Activated T-helper 2 cell treated with anti-CD3 and anti-CD28 coated beads, Interferon-gamma antibody, Interleukin-2, Interleukin-4, amounts not matched to agents 10 μg/mL and 5 μg/mL and 100 μg/mL, durations not matched to agents 14 hours and 24 hours and 36 hours (primary cell): ENCODE data around the gene STAG2. TPM values are rescaled to one million over a fixed set of nuclear protein-coding genes. Genes with fewer than 3 reads are reported as not detected.

Experiments used
- DNase-seq: peaks from one replicate; pipeline ENCODE4 v3.0.0; 2021; ENCODE audit warnings: low spot score
- H3K27ac Mint-ChIP-seq: one replicate; pipeline ENCODE4 v1.8.0; 2021; ENCODE audit warnings: mixed read lengths
- H3K27me3 Mint-ChIP-seq: one replicate; pipeline ENCODE4 v1.8.0; 2021; ENCODE audit warnings: low read depth, mixed read lengths
- H3K36me3 Mint-ChIP-seq: one replicate; pipeline ENCODE4 v1.8.0; 2021; ENCODE audit warnings: low read depth, mixed read lengths
- H3K4me1 Mint-ChIP-seq: one replicate; pipeline ENCODE4 v1.8.0; 2021; ENCODE audit warnings: low read depth, mixed read lengths
- H3K4me3 Mint-ChIP-seq: one replicate; pipeline ENCODE4 v1.8.0; 2021; ENCODE audit warnings: low read depth, mild to moderate bottlenecking, moderate library complexity, mixed read lengths
- H3K9me3 Mint-ChIP-seq: one replicate; pipeline ENCODE4 v1.8.0; 2021; ENCODE audit warnings: mixed read lengths
- intact Hi-C: fragments of 100-400 bp; cut with micrococcal nuclease; formaldehyde crosslinking; loops from one replicate; pipeline ENCODE4 v1.15.1; 2023
- total RNA-seq: library from RNA; stranded (reverse); gene quantifications from 2 replicates; pipeline ENCODE4 v1.2.3, GENCODE V29; 2022

STAG2 gene
- total RNA-seq, 1 donor from 2014 or later: 105 TPM

DNA sequence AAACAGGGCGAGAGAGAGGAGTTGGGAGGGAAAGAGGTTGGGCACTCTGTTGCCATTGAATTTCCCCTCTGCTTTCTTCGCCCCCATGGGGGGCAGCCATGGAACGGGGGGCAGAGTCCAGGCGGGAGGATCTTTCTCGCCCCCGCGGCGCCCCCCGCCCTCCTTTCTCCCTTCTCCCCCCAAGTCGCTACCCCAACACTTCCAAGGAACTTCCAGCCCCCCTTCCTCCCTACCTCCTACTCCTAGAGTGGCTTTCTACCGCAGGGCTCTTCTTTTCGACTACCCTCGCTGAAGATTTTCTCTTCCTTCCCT, 594 bp upstream of the STAG2 start:
- Mint-ChIP-seq H3K4me1 (peaks cover 18% of the 10 kb centered on the region), H3K36me3 (peaks cover 15% of the 10 kb centered on the region), H3K4me3 (peak overlapping the region; percentile 99), H3K27ac (peak overlapping the region; percentile 100), H3K27me3 (no peaks in the 10 kb centered on the region), H3K9me3 (no peaks in the 10 kb centered on the region)
- DNase-seq: no peak
- intact Hi-C loops: loop anchor here (1.0 to 10.0 kb wide), 8 partner anchors 46 to 424 kb away; partner anchors contain the start of gene SH2D1A

DNA sequence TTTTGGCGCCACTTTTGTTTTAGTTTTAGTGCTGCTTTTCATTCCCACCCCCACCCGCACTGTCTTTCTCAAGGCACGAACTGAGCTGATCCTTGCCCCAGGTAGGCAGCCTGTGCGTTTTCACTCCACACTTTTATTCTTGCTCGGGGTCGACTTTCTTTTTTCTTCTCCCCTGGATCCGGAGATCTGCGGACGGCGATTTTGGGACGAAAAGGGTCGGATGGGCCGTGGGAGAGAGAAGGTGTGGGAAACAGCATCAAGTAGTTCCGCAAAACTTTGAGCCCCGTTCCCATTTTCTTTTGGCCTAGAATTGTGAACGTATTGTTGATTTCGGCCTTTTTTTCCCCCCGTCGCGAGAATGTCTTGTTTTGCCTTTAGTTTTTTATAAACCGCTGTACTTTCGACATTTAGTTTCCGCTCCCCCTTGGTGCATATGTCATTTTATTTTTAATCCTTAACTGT, 531 bp downstream of the STAG2 start:
- Mint-ChIP-seq H3K4me1 (peaks cover 22% of the 10 kb centered on the region), H3K27me3 (no peaks in the 10 kb centered on the region), H3K27ac (peak overlapping the region; percentile 100), H3K36me3 (peaks cover 15% of the 10 kb centered on the region), H3K4me3 (peak overlapping the region; percentile 99), H3K9me3 (no peaks in the 10 kb centered on the region)
- intact Hi-C loops: loop anchor here (2.0 to 10.0 kb wide), 8 partner anchors 15 to 423 kb away; no protein-coding TSS in a partner anchor
- no peak for DNase-seq

DNA sequence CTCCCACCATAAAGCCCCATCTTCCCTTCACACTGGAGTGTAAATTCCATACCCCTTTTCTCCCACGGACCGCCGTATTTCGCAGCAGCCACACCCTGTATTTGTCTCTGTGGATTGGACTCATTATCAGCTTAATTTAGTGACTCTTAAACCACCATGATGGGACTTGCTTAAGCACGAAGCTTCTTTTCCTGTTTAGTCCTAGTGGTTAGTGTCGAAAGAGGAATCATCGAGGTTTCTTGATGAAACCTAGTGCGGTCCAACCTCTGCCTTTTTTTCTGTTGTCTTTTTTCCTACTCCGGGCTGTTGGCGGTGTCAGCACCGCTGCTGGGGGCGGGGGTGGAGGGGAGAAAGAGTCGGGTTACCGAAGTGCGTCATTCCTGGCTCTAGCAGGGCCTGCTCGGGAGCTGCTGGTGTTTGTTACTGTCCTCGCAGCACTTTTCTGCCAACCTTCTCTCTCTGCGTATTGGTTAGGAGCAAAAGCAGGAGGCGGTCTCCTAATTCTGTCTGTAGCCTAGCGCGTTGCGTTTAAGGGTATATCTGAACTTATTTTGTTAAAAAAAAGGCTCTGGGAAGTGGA, 1.4 kb downstream of the STAG2 start:
- no peaks in the 10 kb centered on the region for H3K27me3 Mint-ChIP-seq
- no peaks in the 10 kb centered on the region for H3K9me3 Mint-ChIP-seq
- H3K4me1 Mint-ChIP-seq: peaks cover 23% of the 10 kb centered on the region
- H3K27ac Mint-ChIP-seq: peak overlapping the region; percentile 100
- DNase-seq: peak; percentile 77
- peaks cover 15% of the 10 kb centered on the region for H3K36me3 Mint-ChIP-seq
- intact Hi-C loops: loop anchor here (1.0 to 10.0 kb wide), 10 partner anchors 9 to 422 kb away; partner anchors contain the start of gene XIAP
- peak overlapping the region; percentile 99 for H3K4me3 Mint-ChIP-seq

DNA sequence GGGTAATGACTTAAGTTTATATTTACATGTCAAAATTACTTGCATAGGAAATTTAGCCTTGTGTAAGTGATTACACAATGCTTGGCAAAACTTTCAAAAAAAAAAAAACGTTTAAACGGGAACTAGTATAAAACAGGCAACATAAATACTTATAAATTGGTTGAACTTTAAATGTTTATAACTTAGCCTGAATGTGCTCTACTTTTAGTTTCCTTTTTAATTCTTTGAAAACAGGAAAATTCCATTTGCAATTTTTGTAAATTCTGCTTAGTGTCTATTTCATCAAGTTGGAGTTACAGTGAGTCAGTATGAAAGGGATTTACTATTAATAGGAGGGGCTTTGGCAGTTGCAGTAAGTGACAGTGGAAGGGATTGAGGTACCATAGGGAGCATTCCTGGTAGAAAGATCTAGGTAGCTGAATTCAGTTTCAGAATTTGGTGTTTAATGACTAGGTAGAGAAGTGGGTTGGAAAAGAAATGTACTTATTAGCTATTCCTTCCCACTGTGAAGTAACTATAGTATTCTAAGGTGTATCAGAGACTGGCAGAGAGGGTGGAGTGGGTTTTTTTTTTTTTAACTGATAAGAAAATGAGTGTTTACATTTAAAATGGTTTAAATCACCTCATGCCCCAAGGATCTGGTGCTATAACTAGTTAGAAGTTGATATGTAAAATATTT, 2.8 kb downstream of the STAG2 start:
- Mint-ChIP-seq H3K27me3 (no peaks in the 10 kb centered on the region), H3K36me3 (peaks cover 24% of the 10 kb centered on the region), H3K4me3 (peak overlapping the region; percentile 99), H3K4me1 (peaks cover 28% of the 10 kb centered on the region), H3K9me3 (no peaks in the 10 kb centered on the region), H3K27ac (peak overlapping the region; percentile 100)
- intact Hi-C loops: loop anchor here (5.0 to 10.0 kb wide), 5 partner anchors 43 to 421 kb away; no protein-coding TSS in a partner anchor
- no peak for DNase-seq

DNA sequence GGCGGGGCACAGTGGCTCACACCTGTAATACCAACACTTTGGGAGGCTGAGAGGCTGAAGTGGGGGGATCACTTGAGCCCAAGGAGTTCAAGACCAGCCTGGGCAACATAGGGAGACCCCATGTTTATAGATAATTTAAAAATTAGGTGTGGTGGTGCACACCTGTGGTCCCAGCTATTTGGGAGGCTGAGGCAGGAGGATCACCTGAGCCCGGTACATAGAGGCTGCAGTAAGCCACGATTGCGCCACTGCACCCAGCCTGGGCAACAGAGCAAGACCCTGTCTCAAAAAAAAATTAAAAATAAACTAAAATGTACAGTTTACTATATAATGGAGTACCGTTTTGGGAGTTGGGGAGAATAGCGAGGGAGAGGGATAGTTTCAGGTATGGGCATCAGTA, 4.2 kb downstream of the STAG2 start:
- Mint-ChIP-seq H3K4me1 (peaks cover 34% of the 10 kb centered on the region), H3K4me3 (no peak overlapping the region), H3K9me3 (no peaks in the 10 kb centered on the region), H3K36me3 (peaks cover 32% of the 10 kb centered on the region), H3K27me3 (no peaks in the 10 kb centered on the region), H3K27ac (no peak overlapping the region)
- no peak for DNase-seq
- intact Hi-C loops: loop anchor here (10.0 kb wide), 1 partner anchor 419 kb away; no protein-coding TSS in a partner anchor

GRCh38 chrX:123967497-123967896, 6.0 kb downstream of the STAG2 start:
- no peak overlapping the region for H3K4me3 Mint-ChIP-seq
- no peak for DNase-seq
- peaks cover 27% of the 10 kb centered on the region for H3K36me3 Mint-ChIP-seq
- intact Hi-C loops: loop anchor here (10.0 kb wide), 1 partner anchor 417 kb away; no protein-coding TSS in a partner anchor
- H3K27me3 Mint-ChIP-seq: no peaks in the 10 kb centered on the region
- no peaks in the 10 kb centered on the region for H3K9me3 Mint-ChIP-seq
- H3K27ac Mint-ChIP-seq: no peak overlapping the region
- peaks cover 43% of the 10 kb centered on the region for H3K4me1 Mint-ChIP-seq

DNA sequence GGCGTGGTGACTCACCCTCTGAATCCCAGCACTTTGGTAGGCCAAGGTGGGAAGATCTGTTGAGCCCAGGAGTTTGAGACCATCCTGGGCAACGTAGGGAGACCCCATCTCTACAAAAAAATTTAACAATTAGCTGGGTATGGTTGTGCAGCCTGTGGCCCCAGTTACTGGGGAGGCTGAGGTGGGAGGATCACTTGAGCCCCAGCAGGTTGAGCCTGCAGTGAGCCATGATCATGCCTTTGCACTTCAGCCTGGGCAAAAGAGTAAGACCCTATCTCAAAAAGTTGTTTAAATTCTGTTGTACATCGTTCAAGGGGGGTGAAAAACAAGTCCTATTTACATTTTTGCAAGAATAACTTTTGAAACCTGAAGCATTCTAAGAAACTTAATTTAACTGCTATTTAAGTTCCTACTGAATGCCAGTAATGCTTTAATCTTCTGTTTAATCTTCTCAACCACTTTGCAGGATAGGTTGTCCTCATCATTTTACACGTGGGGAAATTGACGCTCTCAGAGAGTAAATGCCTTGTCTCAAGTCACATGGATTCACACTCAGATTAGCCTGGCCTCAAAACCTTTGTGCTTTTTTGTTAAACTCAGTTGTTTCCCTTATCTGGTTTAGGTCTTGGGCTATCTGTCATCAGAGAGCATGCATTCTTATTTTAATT, 7.0 kb downstream of the STAG2 start:
- DNase-seq: no peak
- Mint-ChIP-seq H3K4me3 (no peak overlapping the region), H3K27ac (peak overlapping the region; percentile 46), H3K9me3 (no peaks in the 10 kb centered on the region), H3K27me3 (no peaks in the 10 kb centered on the region), H3K4me1 (peaks cover 42% of the 10 kb centered on the region), H3K36me3 (peaks cover 23% of the 10 kb centered on the region)
- intact Hi-C loops: loop anchor here (10.0 kb wide), 1 partner anchor 416 kb away; no protein-coding TSS in a partner anchor

GRCh38 chrX:123971982-123972381, 10.5 kb downstream of the STAG2 start:
- intact Hi-C loops: loop anchor here (1.0 kb wide), 1 partner anchor 9 kb away; no protein-coding TSS in a partner anchor
- Mint-ChIP-seq H3K4me3 (no peak overlapping the region), H3K4me1 (peaks cover 31% of the 10 kb centered on the region), H3K9me3 (no peaks in the 10 kb centered on the region), H3K27me3 (no peaks in the 10 kb centered on the region), H3K27ac (peak overlapping the region; percentile 51), H3K36me3 (peaks cover 17% of the 10 kb centered on the region)
- DNase-seq: no peak

DNA sequence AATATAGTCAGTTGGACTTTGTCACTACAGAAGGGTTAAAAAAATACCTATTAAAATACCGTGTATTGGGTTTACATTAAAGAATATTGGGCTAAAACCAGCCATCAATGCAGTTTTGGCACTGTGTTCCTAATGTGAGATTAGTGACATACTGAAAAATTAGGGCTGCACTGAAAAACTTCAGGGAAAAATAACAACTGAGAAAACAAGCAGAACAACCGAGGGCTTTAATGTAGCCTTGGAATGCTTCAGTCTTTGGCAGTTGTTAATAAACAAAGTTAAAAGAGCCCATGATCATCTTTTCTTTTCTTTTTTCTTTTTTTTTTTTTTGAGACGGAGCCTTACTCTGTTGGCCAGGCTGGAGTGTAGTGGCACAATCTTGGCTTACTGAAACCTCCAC, 12.4 kb downstream of the STAG2 start:
- H3K36me3 Mint-ChIP-seq: peaks cover 11% of the 10 kb centered on the region
- DNase-seq: no peak
- no peak overlapping the region for H3K27ac Mint-ChIP-seq
- intact Hi-C loops: no loop called here
- no peaks in the 10 kb centered on the region for H3K27me3 Mint-ChIP-seq
- peaks cover 25% of the 10 kb centered on the region for H3K4me1 Mint-ChIP-seq
- H3K9me3 Mint-ChIP-seq: no peaks in the 10 kb centered on the region
- H3K4me3 Mint-ChIP-seq: no peak overlapping the region

- intact Hi-C loops: no loop called here
- H3K4me1 Mint-ChIP-seq: peaks cover 27% of the 10 kb centered on the region
Observed at GRCh38 chrX:123975180-123975579, 13.7 kb downstream of the STAG2 start.

GRCh38 chrX:123976706-123977316, 15.3 kb downstream of the STAG2 start:
- H3K36me3 Mint-ChIP-seq: no peaks in the 10 kb centered on the region
- DNase-seq: no peak
- H3K27me3 Mint-ChIP-seq: no peaks in the 10 kb centered on the region
- no peak overlapping the region for H3K27ac Mint-ChIP-seq
- H3K4me1 Mint-ChIP-seq: peaks cover 22% of the 10 kb centered on the region
- H3K4me3 Mint-ChIP-seq: no peak overlapping the region
- no peaks in the 10 kb centered on the region for H3K9me3 Mint-ChIP-seq
- intact Hi-C loops: loop anchor here (2.0 kb wide), 1 partner anchor 14 kb away; no protein-coding TSS in a partner anchor

More at GRCh38 chrX:123975180-123975579, 13.7 kb downstream of the STAG2 start:
- Mint-ChIP-seq H3K4me3 (no peak overlapping the region), H3K9me3 (no peaks in the 10 kb centered on the region), H3K27ac (no peak overlapping the region), H3K27me3 (no peaks in the 10 kb centered on the region), H3K36me3 (peaks cover 3% of the 10 kb centered on the region)
- no peak for DNase-seq

- no peak overlapping the region for H3K4me3 Mint-ChIP-seq
- no peaks in the 10 kb centered on the region for H3K27me3 Mint-ChIP-seq
- peaks cover 26% of the 10 kb centered on the region for H3K4me1 Mint-ChIP-seq
Observed at GRCh38 chrX:123983240-123983639, 21.7 kb downstream of the STAG2 start.

More at GRCh38 chrX:123983240-123983639, 21.7 kb downstream of the STAG2 start:
- Mint-ChIP-seq H3K36me3 (peaks cover 7% of the 10 kb centered on the region), H3K9me3 (no peaks in the 10 kb centered on the region), H3K27ac (no peak overlapping the region)
- intact Hi-C loops: no loop called here
- DNase-seq: no peak
